Mesenchymal stem cell (in vitro differentiated cells and primary cell): ENCODE measurements around the gene PPP1R12B.
"Not testable (repeated sequence)": the region's sequence is repeated elsewhere in the genome, so short reads cannot be mapped to it uniquely, and the experiment has no call there.

Experiments used
- DNase-seq: peaks from one replicate; pipeline ENCODE4 v3.0.0-alpha.2; 2013
- H2AFZ ChIP-seq: one replicate; pipeline ENCODE4 v1.6.1; 2013; ENCODE audit warnings: low read depth, mild to moderate bottlenecking, control low read depth, inconsistent platforms, low read length, moderate library complexity
- H2AK5ac ChIP-seq: 2 replicates; pipeline ENCODE4 v1.6.1; 2013; ENCODE audit warnings: low read length, moderate library complexity, mild to moderate bottlenecking, inconsistent platforms; ENCODE audit not compliant: severe bottlenecking
- H2BK120ac ChIP-seq: one replicate; pipeline ENCODE4 v1.6.1; 2013; ENCODE audit warnings: low read depth, mild to moderate bottlenecking, inconsistent platforms, low read length, moderate library complexity
- H2BK12ac ChIP-seq, 2 experiments: one replicate each; pipeline ENCODE4 v1.6.1; 2013; ENCODE audit warnings: inconsistent platforms in 2 of 2, low read length in 2 of 2, mild to moderate bottlenecking in 2 of 2, moderate library complexity in 2 of 2, control low read depth in 1 of 2
- H2BK15ac ChIP-seq: one replicate; pipeline ENCODE4 v1.6.1; 2013; ENCODE audit warnings: mild to moderate bottlenecking, low read depth, inconsistent platforms; ENCODE audit not compliant: poor library complexity, severe bottlenecking
- H2BK5ac ChIP-seq: 2 replicates; pipeline ENCODE4 v1.6.1; 2013; ENCODE audit warnings: low read depth, mild to moderate bottlenecking, low read length, control low read depth, inconsistent platforms; ENCODE audit not compliant: poor library complexity, severe bottlenecking
- H3K14ac ChIP-seq, 2 experiments: one replicate each; pipeline ENCODE4 v1.6.1; 2013; ENCODE audit warnings: inconsistent platforms in 2 of 2, low read length in 2 of 2, control low read depth in 1 of 2, mild to moderate bottlenecking in 1 of 2, moderate library complexity in 1 of 2
- H3K18ac ChIP-seq, 2 experiments: one replicate each; pipeline ENCODE4 v1.6.1; 2013; ENCODE audit warnings: inconsistent platforms in 2 of 2, low read length in 2 of 2, control low read depth in 1 of 2, low read depth in 1 of 2, mild to moderate bottlenecking in 1 of 2
- H3K23ac ChIP-seq, 2 experiments: one replicate each; pipeline ENCODE4 v1.6.1; 2013; ENCODE audit warnings: inconsistent platforms in 2 of 2, low read length in 2 of 2, mild to moderate bottlenecking in 2 of 2, moderate library complexity in 2 of 2, control low read depth in 1 of 2
- H3K27ac ChIP-seq: 2 replicates; pipeline ENCODE4 v1.5.1; 2013; ENCODE audit warnings: mild to moderate bottlenecking, moderate library complexity, low read length, control low read depth, inconsistent platforms; ENCODE audit not compliant: poor library complexity, severe bottlenecking
- H3K27me3 ChIP-seq, 2 experiments: 2 replicates each; pipeline versions ENCODE4 v1.6.1 to v1.7.0; 2013; ENCODE audit warnings: low read length in 2 of 2, mild to moderate bottlenecking in 2 of 2, moderate library complexity in 2 of 2, control low read depth in 1 of 2, inconsistent platforms in 1 of 2; ENCODE audit not compliant: control insufficient read depth in 1 of 2, insufficient read depth in 1 of 2
- H3K36me3 ChIP-seq, 2 experiments: 2 replicates each; pipeline versions ENCODE4 v1.6.1 to v1.7.0; 2013; ENCODE audit warnings: low read length in 2 of 2, control low read depth in 1 of 2, inconsistent platforms in 1 of 2, low read depth in 1 of 2, mild to moderate bottlenecking in 1 of 2; ENCODE audit not compliant: insufficient read depth in 2 of 2, control insufficient read depth in 1 of 2
- H3K4ac ChIP-seq, 2 experiments: one replicate each; pipeline ENCODE4 v1.6.1; 2013; ENCODE audit warnings: inconsistent platforms in 2 of 2, low read length in 2 of 2, mild to moderate bottlenecking in 2 of 2, moderate library complexity in 2 of 2, control low read depth in 1 of 2, low read depth in 1 of 2
- H3K4me1 ChIP-seq: 2 replicates; pipeline ENCODE4 v1.6.1; 2013; ENCODE audit warnings: low read depth, low read length, control low read depth; ENCODE audit not compliant: control insufficient read depth, insufficient read depth
- H3K4me2 ChIP-seq: 2 replicates; pipeline ENCODE4 v1.6.1; 2013; ENCODE audit warnings: low read length, mild to moderate bottlenecking, inconsistent platforms; ENCODE audit not compliant: poor library complexity, severe bottlenecking
- H3K4me3 ChIP-seq, 2 experiments: 2 replicates each; pipeline versions ENCODE4 v1.5.1 to v1.7.0; 2013; ENCODE audit warnings: low read length in 2 of 2, mild to moderate bottlenecking in 2 of 2, control low read depth in 1 of 2, low read depth in 1 of 2; ENCODE audit not compliant: insufficient read depth in 1 of 2
- H3K79me1 ChIP-seq: replicated peaks from 2 replicates; pipeline ENCODE4 v1.6.1; 2013; ENCODE audit warnings: mild to moderate bottlenecking, control low read depth, low read length, inconsistent platforms; ENCODE audit not compliant: poor library complexity, severe bottlenecking
- H3K9ac ChIP-seq: 2 replicates; pipeline ENCODE4 v1.7.0; 2013; ENCODE audit warnings: mild to moderate bottlenecking, low read length, moderate library complexity
- H3K9me3 ChIP-seq: 2 replicates; pipeline ENCODE4 v1.7.0; 2013; ENCODE audit warnings: mild to moderate bottlenecking, low read length; ENCODE audit not compliant: control insufficient read depth
- H4K8ac ChIP-seq: one replicate; pipeline ENCODE4 v1.6.1; 2013; ENCODE audit warnings: inconsistent platforms, mild to moderate bottlenecking, low read length, moderate library complexity
- H4K91ac ChIP-seq: one replicate; pipeline ENCODE4 v1.6.1; 2013; ENCODE audit warnings: mild to moderate bottlenecking, low read length, inconsistent platforms
- WGBS: methylation state at CpG from one replicate; pipeline ENCODE4 v1.1.7; 2013; ENCODE audit warnings: mixed read lengths; 5-methylcytosine and 5-hydroxymethylcytosine counted together

The PPP1R12B gene

GRCh38 chr1:202539583-202539982 is 191.1 kb downstream of the PPP1R12B start:
- H3K23ac ChIP-seq, H3K4ac ChIP-seq, H2BK15ac ChIP-seq, H2BK120ac ChIP-seq, H3K27me3 ChIP-seq, H4K91ac ChIP-seq, H2AK5ac ChIP-seq, H3K9me3 ChIP-seq, H3K14ac ChIP-seq, H3K4me1 ChIP-seq, H4K8ac ChIP-seq, H3K79me1 ChIP-seq, H2BK5ac ChIP-seq, H2AFZ ChIP-seq, H3K4me2 ChIP-seq, DNase-seq, H3K36me3 ChIP-seq: not testable (repeated sequence)
- H2BK12ac ChIP-seq = peak overlapping the region in 1 of 2 experiments; percentile 54
- H3K4me3 ChIP-seq = peak overlapping the region in 1 of 2 experiments; percentile 76
- H3K27ac ChIP-seq = peak overlapping the region; percentile 41
- 75% methylated on average over 5 of the region's 5 CpGs for WGBS
- H3K18ac ChIP-seq = peak overlapping the region in 1 of 2 experiments; percentile 86
- H3K9ac ChIP-seq = peak overlapping the region; percentile 91

GRCh38 chr1:202540014-202540413 is 191.5 kb downstream of the PPP1R12B start:
- no peaks in the 10 kb centered on the region for H3K36me3 ChIP-seq
- WGBS = 76% methylated on average over 4 of the region's 6 CpGs
- H4K91ac ChIP-seq = no peak overlapping the region

GRCh38 chr1:202540448-202540847 is 191.9 kb downstream of the PPP1R12B start:
- no peak overlapping the region for H3K27ac ChIP-seq
- H2BK120ac ChIP-seq = no peak overlapping the region
- H3K79me1 ChIP-seq = peaks cover 4% of the 10 kb centered on the region
- no peak overlapping the region for H2BK5ac ChIP-seq
- H2AFZ ChIP-seq = no peak overlapping the region
- H3K14ac ChIP-seq = no peak overlapping the region
- no peaks in the 10 kb centered on the region for H3K9me3 ChIP-seq
- DNase-seq = no peak
- H2BK15ac ChIP-seq = no peak overlapping the region
- H2AK5ac ChIP-seq = no peak overlapping the region
- H3K4ac ChIP-seq = no peak overlapping the region
- no CpG with 5 or more reads among the region's 2 CpGs for WGBS
- no peak overlapping the region for H4K8ac ChIP-seq
- H3K4me3 ChIP-seq = peak overlapping the region in 1 of 2 experiments; percentile 76
- no peaks in the 10 kb centered on the region for H3K36me3 ChIP-seq
- peak overlapping the region; percentile 91 for H3K9ac ChIP-seq
- no peak overlapping the region for H3K18ac ChIP-seq
- no peak overlapping the region for H3K4me2 ChIP-seq
- H3K23ac ChIP-seq = no peak overlapping the region
- H4K91ac ChIP-seq = no peak overlapping the region
- H2BK12ac ChIP-seq = no peak overlapping the region
- no peaks in the 10 kb centered on the region for H3K4me1 ChIP-seq
- no peaks in the 10 kb centered on the region for H3K27me3 ChIP-seq

More at GRCh38 chr1:202540014-202540413, 191.5 kb downstream of the PPP1R12B start:
- no peaks in the 10 kb centered on the region for H3K4me1 ChIP-seq
- peak overlapping the region; percentile 91 for H3K9ac ChIP-seq
- no peak overlapping the region for H3K18ac ChIP-seq
- no peaks in the 10 kb centered on the region for H3K27me3 ChIP-seq
- H3K27ac ChIP-seq = no peak overlapping the region
- no peak overlapping the region for H2BK15ac ChIP-seq
- no peak overlapping the region for H2AFZ ChIP-seq
- no peak overlapping the region for H2BK120ac ChIP-seq
- no peak overlapping the region for H3K4ac ChIP-seq
- H3K9me3 ChIP-seq = no peaks in the 10 kb centered on the region
- no peak overlapping the region for H2BK12ac ChIP-seq
- H3K79me1 ChIP-seq = peaks cover 4% of the 10 kb centered on the region
- no peak overlapping the region for H2BK5ac ChIP-seq
- no peak overlapping the region for H4K8ac ChIP-seq
- DNase-seq = no peak
- H3K14ac ChIP-seq = no peak overlapping the region
- no peak overlapping the region for H3K4me2 ChIP-seq
- H3K23ac ChIP-seq = no peak overlapping the region
- no peak overlapping the region for H2AK5ac ChIP-seq
- peak overlapping the region in 1 of 2 experiments; percentile 76 for H3K4me3 ChIP-seq

- H3K14ac ChIP-seq, H3K18ac ChIP-seq, DNase-seq, H3K9me3 ChIP-seq, H3K4ac ChIP-seq, H3K4me2 ChIP-seq, H3K27me3 ChIP-seq, H2BK15ac ChIP-seq, H2BK12ac ChIP-seq, H3K36me3 ChIP-seq, H3K79me1 ChIP-seq, H2BK120ac ChIP-seq, H2BK5ac ChIP-seq, H3K23ac ChIP-seq, H3K4me1 ChIP-seq, H3K27ac ChIP-seq, H4K8ac ChIP-seq, H4K91ac ChIP-seq, H2AFZ ChIP-seq, H2AK5ac ChIP-seq: not testable (repeated sequence)
- H3K4me3 ChIP-seq = peak overlapping the region in 1 of 2 experiments; percentile 76
- 100% methylated on average over 1 of the region's 2 CpGs for WGBS
- H3K9ac ChIP-seq = peak overlapping the region; percentile 91
Observed at GRCh38 chr1:202540858-202541257, 192.4 kb downstream of the PPP1R12B start.
